Fibroblast of villous mesenchyme (primary cell): Measurements from ENCODE around the gene TANGO2. TPM values are rescaled to one million over a fixed set of nuclear protein-coding genes. Genes with fewer than 3 reads are reported as not detected.

Experiments used
- DNase-seq: peaks from one replicate; pipeline ENCODE4 v3.0.0-alpha.2; 2010; ENCODE audit warnings: low read depth
- H3K4me3 ChIP-seq: 2 replicates; pipeline ENCODE4 v1.5.1; 2011; ENCODE audit warnings: low read depth, mild to moderate bottlenecking, low read length
- CTCF ChIP-seq: IDR thresholded peaks from 2 replicates; pipeline ENCODE4 v1.5.1; 2012; ENCODE audit warnings: low read depth, mild to moderate bottlenecking, low read length; ENCODE audit not compliant: insufficient read depth
- total RNA-seq: library from RNA; depleted of rRNA; stranded (reverse); fragments of >200 nt; gene quantifications from 2 replicates; pipeline ENCODE4 v1.2.3, GENCODE V29; 2012

TANGO2 gene
- total RNA-seq, 1 donor, result 30.2 TPM

- no peak overlapping the region for H3K4me3 ChIP-seq
- no peak for DNase-seq
- TF ChIP-seq CTCF, result peak; percentile 40
Measured at GRCh38 chr22:20111045-20111688, 90.3 kb downstream of the TANGO2 start.

GRCh38 chr22:20111689-20112622, 91.0 kb downstream of the TANGO2 start:
- no peak for DNase-seq
- H3K4me3 ChIP-seq, result no peak overlapping the region

GRCh38 chr22:20112623-20113511, 92.0 kb downstream of the TANGO2 start:
- H3K4me3 ChIP-seq, result no peak overlapping the region
- no peak for TF ChIP-seq CTCF
- DNase-seq, result no peak

More at GRCh38 chr22:20111689-20112622, 91.0 kb downstream of the TANGO2 start:
- TF ChIP-seq CTCF, result no peak

- DNase-seq, result no peak
- no peak for TF ChIP-seq CTCF
- H3K4me3 ChIP-seq, result no peak overlapping the region
Measured at GRCh38 chr22:20113551-20114310, 92.8 kb downstream of the TANGO2 start.

- no peak for TF ChIP-seq CTCF
- DNase-seq, result no peak
- no peak overlapping the region for H3K4me3 ChIP-seq
Measured at GRCh38 chr22:20114506-20115475, 93.9 kb downstream of the TANGO2 start.
